Dermis microvascular lymphatic vessel endothelial cell (primary cell): ENCODE results near the gene MFAP3L. TPM values are rescaled to one million over a fixed set of nuclear protein-coding genes. Genes with fewer than 3 reads are reported as not detected.
A peak's percentile ranks its signal among the peaks of the same experiment; 100 is the strongest.
"Not testable (repeated sequence)": the region's sequence is repeated elsewhere in the genome, so short reads cannot be mapped to it uniquely, and the experiment has no call there.

Source experiments
- DNase-seq, 2 donors: peaks; one replicate each; pipeline versions ENCODE4 v3.0.0 to v3.0.0-alpha.2; 2010; ENCODE audit warnings: low read depth in 2 of 2
- total RNA-seq: library from RNA; depleted of rRNA; stranded (reverse); fragments of >200 nt; gene quantifications from 2 replicates; pipeline ENCODE4 v1.2.1, GENCODE V29; 2014

MFAP3L gene
- 2.4 and 15.2 TPM in 2 replicates for total RNA-seq

GRCh38 chr4:170026253-170027021 lies at the start of gene MFAP3L:
MFAP3L (minus strand) TSS chr4:170026395; CDS start chr4:170005877, 20,518 bp downstream.
- DNase-seq, result peak; percentile 74 to 90

GRCh38 chr4:170071196-170071595 lies 45.0 kb upstream of the MFAP3L start:
- DNase-seq, result no peak

- DNase-seq, result no peak
These were observed 42.4 kb upstream of the MFAP3L start for GRCh38 chr4:170068438-170069128.

- no peak for DNase-seq
These were observed 33.2 kb upstream of the MFAP3L start for GRCh38 chr4:170059421-170059820.

- no peak for DNase-seq
These were observed 32.6 kb upstream of the MFAP3L start for GRCh38 chr4:170058826-170059225.

GRCh38 chr4:170057866-170058265 lies 31.7 kb upstream of the MFAP3L start:
- no peak for DNase-seq

GRCh38 chr4:170052919-170053318 lies 26.7 kb upstream of the MFAP3L start:
- DNase-seq, result no peak

GRCh38 chr4:170051402-170051801 lies 25.2 kb upstream of the MFAP3L start:
- DNase-seq, result no peak

- no peak for DNase-seq
These were observed 23.6 kb upstream of the MFAP3L start for GRCh38 chr4:170049766-170050165.

- peak; percentile 72 to 76 for DNase-seq
These were observed 21.7 kb upstream of the MFAP3L start for GRCh38 chr4:170047771-170048354.

GRCh38 chr4:170046156-170046555 lies 20.0 kb upstream of the MFAP3L start:
- not testable (repeated sequence) for DNase-seq

GRCh38 chr4:170040031-170040680 lies 14.0 kb upstream of the MFAP3L start:
- no peak for DNase-seq

- no peak for DNase-seq
These were observed 12.6 kb upstream of the MFAP3L start for GRCh38 chr4:170038769-170039168.

- no peak for DNase-seq
These were observed 12.0 kb upstream of the MFAP3L start for GRCh38 chr4:170038232-170038631.

- no peak for DNase-seq
These were observed 11.3 kb upstream of the MFAP3L start for GRCh38 chr4:170037481-170037880.

- no peak for DNase-seq
These were observed 9.7 kb upstream of the MFAP3L start for GRCh38 chr4:170035845-170036244.

- DNase-seq, result no peak
These were observed 9.0 kb upstream of the MFAP3L start for GRCh38 chr4:170035231-170035630.

- DNase-seq, result no peak
These were observed 7.8 kb upstream of the MFAP3L start for GRCh38 chr4:170033999-170034398.

- no peak for DNase-seq
These were observed 3.9 kb upstream of the MFAP3L start for GRCh38 chr4:170030121-170030520.

GRCh38 chr4:170027181-170027829 lies 1.1 kb upstream of the MFAP3L start:
- DNase-seq, result peak; percentile 94 to 96

GRCh38 chr4:170025523-170026252 lies 507 bp downstream of the MFAP3L start:
- DNase-seq, result peak; percentile 7 to 11
